ENCODE data around the gene MAVS.

- TF ChIP-seq CTCF (IDR thresholded peaks at IDR 0.05; ENCODE audit: borderline replicate concordance, extremely low read depth, low read length, poor library complexity, severe bottlenecking) (no peak), EZH2 (IDR thresholded peaks at IDR 0.05; ENCODE audit: borderline replicate concordance, low read depth, low read length, severe bottlenecking) (no peak)
These were observed 38.1 kb upstream of the MAVS start for GRCh38 chr20:3808544-3808943.

Data from DND-41 (cell line).